Progenitor cell of endocrine pancreas (in vitro differentiated cells): Measurements from ENCODE around the gene ANKS1A. TPM values are rescaled to one million over a fixed set of nuclear protein-coding genes. Genes with fewer than 3 reads are reported as not detected.
A peak's percentile ranks its signal among the peaks of the same experiment; 100 is the strongest.

ENCODE experiments used
- DNase-seq: peaks from one replicate; pipeline ENCODE4 v3.0.0; 2021; ENCODE audit warnings: low spot score; ENCODE audit not compliant: unreplicated experiment
- H3K27ac Mint-ChIP-seq: 2 replicates; pipeline ENCODE4 v1.8.0; 2021; ENCODE audit warnings: mild to moderate bottlenecking, moderate library complexity, mixed read lengths
- H3K27me3 Mint-ChIP-seq: 2 replicates; pipeline ENCODE4 v1.8.0; 2021; ENCODE audit warnings: mixed read lengths
- H3K36me3 Mint-ChIP-seq: 2 replicates; pipeline ENCODE4 v1.8.0; 2022; ENCODE audit warnings: mixed read lengths; ENCODE audit not compliant: insufficient read depth
- H3K4me1 Mint-ChIP-seq: 2 replicates; pipeline ENCODE4 v1.8.0; 2021; ENCODE audit warnings: low read depth, mixed read lengths
- H3K4me3 Mint-ChIP-seq: 2 replicates; pipeline ENCODE4 v1.8.0; 2021; ENCODE audit warnings: low read depth, mild to moderate bottlenecking, moderate library complexity, mixed read lengths
- H3K9me3 Mint-ChIP-seq: 2 replicates; pipeline ENCODE4 v1.8.0; 2021; ENCODE audit warnings: low read depth, mixed read lengths
- total RNA-seq: library from RNA; stranded (reverse); gene quantifications from 2 replicates; pipeline ENCODE4 v1.2.1, GENCODE V29; 2021
- TF ChIP-seq, protein P1 (sequence below): fragments of 200-600 bp; sonication (generic); IDR thresholded peaks from one replicate; pipeline ENCODE4 v1.5.0; 2021; ENCODE audit warnings: antibody characterized with exemption, mild to moderate bottlenecking; ENCODE audit not compliant: unreplicated experiment

ANKS1A gene
- total RNA-seq, 1 donor from 2014 or later = 36.4 TPM

DNA sequence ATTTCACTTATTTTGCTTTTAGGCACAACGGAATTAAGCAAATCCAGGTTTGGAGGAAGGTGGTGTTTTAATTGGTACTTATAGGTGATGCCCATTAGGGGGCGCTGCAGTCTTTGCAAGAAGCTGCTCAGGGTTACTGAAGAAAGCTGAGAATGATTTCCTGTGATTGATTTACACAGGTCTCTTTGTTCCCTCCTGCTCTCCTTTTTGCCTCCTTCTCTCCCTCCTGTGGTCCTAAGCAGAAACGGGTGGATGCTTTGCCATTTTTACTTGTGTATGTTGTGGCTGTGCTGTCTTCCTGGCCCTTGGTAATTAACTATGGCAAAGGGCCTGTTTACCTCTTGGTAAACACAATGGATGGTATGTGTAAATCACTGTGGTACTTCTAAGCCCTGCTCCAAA, 97.8 kb downstream of the ANKS1A start:
- Mint-ChIP-seq H3K36me3 (peaks cover 17% of the 10 kb centered on the region), H3K9me3 (no peaks in the 10 kb centered on the region), H3K4me1 (peaks cover 3% of the 10 kb centered on the region), H3K27me3 (no peaks in the 10 kb centered on the region), H3K4me3 (no peak overlapping the region), H3K27ac (no peak overlapping the region)
- peak; percentile 58 for DNase-seq
- TF ChIP-seq, protein P1, sequence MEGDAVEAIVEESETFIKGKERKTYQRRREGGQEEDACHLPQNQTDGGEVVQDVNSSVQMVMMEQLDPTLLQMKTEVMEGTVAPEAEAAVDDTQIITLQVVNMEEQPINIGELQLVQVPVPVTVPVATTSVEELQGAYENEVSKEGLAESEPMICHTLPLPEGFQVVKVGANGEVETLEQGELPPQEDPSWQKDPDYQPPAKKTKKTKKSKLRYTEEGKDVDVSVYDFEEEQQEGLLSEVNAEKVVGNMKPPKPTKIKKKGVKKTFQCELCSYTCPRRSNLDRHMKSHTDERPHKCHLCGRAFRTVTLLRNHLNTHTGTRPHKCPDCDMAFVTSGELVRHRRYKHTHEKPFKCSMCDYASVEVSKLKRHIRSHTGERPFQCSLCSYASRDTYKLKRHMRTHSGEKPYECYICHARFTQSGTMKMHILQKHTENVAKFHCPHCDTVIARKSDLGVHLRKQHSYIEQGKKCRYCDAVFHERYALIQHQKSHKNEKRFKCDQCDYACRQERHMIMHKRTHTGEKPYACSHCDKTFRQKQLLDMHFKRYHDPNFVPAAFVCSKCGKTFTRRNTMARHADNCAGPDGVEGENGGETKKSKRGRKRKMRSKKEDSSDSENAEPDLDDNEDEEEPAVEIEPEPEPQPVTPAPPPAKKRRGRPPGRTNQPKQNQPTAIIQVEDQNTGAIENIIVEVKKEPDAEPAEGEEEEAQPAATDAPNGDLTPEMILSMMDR = peak; percentile 96

DNA sequence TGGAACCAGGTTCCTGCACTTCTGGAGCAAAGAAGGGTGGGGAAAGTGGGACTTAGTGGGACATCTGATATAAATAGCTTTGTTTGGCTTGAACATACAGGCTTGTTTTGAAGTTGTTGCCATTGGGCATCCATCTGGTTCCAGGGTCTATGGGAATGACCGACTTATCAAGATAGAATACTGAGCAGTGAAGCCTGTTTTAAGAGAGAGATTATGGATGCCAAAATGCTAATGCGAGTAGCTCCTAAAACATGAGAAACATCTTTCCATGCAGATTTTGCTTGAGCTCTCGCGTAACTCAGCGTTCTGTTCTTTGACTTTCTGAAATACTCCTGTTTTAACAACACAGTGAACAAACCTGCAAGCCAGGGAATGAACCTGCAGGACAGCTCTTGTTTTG, 98.5 kb downstream of the ANKS1A start:
- H3K27me3 Mint-ChIP-seq = no peaks in the 10 kb centered on the region
- TF ChIP-seq, protein P1 = no peak
- H3K4me1 Mint-ChIP-seq = peaks cover 3% of the 10 kb centered on the region
- H3K4me3 Mint-ChIP-seq = no peak overlapping the region
- no peaks in the 10 kb centered on the region for H3K9me3 Mint-ChIP-seq
- H3K27ac Mint-ChIP-seq = peak overlapping the region; percentile 71
- DNase-seq = no peak
- peaks cover 16% of the 10 kb centered on the region for H3K36me3 Mint-ChIP-seq

DNA sequence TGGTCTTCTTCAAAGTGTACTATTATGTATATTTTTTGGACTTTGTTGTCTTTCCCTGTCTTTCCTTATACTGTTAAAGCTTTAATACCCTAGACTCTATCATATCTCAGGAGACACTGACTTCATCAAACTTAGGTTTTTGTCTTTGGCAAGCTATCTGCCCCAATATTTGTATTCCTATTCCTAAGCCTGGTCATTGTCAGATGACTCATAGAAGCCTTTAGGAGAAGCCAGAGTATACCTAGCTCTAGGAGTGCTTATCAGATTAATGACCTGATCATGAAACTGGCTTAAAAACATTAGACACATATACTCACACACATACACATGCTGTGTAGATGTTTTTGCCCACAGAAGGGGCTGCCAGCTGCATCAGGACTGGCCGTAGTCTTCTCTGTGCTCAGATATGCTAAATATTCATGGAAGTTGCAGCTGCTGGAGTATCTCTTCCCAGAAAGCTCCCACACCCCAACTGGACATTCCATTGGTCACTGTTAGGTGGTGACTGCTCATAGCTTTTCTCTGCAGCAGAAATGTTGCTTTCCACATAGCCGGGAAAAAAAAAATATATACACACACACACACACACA, 102.0 kb downstream of the ANKS1A start:
- Mint-ChIP-seq H3K9me3 (no peaks in the 10 kb centered on the region), H3K27ac (no peak overlapping the region), H3K27me3 (no peaks in the 10 kb centered on the region), H3K4me1 (peaks cover 3% of the 10 kb centered on the region), H3K4me3 (no peak overlapping the region), H3K36me3 (peaks cover 24% of the 10 kb centered on the region)
- DNase-seq = no peak
- TF ChIP-seq, protein P1 = no peak

DNA sequence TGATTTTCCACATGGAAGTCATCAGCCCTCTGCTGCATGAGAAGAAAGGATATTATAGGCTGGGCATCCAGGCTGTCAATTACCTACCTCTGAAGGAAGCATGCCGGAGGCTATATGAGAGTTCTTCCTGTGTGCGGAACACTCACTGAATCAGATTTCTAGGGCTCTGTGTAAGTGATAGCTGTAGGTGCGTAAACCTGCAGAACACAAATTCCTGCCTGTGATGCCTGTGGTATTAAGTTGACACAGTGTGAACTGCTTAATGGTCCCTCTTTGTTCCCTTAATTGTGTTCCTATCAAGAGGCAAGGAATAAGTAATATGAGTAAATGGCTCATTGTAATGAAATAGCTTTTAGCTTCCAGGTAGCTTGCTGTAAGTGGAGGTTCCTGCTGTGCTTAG, 103.3 kb downstream of the ANKS1A start:
- Mint-ChIP-seq H3K4me3 (no peak overlapping the region), H3K27ac (no peak overlapping the region), H3K36me3 (peaks cover 27% of the 10 kb centered on the region), H3K27me3 (no peaks in the 10 kb centered on the region), H3K9me3 (no peaks in the 10 kb centered on the region), H3K4me1 (peaks cover 1% of the 10 kb centered on the region)
- DNase-seq = no peak
- TF ChIP-seq, protein P1 = no peak

DNA sequence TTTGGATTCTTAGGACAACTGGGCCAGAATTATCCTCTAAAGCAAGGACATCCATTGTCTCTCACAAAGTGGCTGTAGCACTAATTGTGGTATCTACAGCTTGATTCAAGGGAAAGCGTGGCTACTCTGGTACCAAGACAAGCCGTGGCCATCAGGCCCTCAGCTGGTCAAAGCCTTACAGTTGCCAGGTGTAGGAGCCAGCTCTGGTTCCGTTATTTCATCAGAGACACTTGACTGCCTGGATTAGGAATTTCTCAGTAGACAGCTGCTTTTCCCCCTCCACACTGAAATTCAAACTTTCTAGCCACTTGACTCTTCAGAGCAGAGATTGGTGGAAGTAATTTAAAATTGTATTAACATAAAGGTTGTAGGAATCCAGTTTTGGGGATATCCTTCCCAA, 104.2 kb downstream of the ANKS1A start:
- H3K27me3 Mint-ChIP-seq = no peaks in the 10 kb centered on the region
- H3K4me3 Mint-ChIP-seq = no peak overlapping the region
- no peaks in the 10 kb centered on the region for H3K9me3 Mint-ChIP-seq
- TF ChIP-seq, protein P1 = no peak
- peaks cover 31% of the 10 kb centered on the region for H3K36me3 Mint-ChIP-seq
- H3K27ac Mint-ChIP-seq = no peak overlapping the region
- no peak for DNase-seq
- no peaks in the 10 kb centered on the region for H3K4me1 Mint-ChIP-seq
